K562 (cell line): ENCODE measurements around the gene FRMPD1. TPM values are rescaled to one million over a fixed set of nuclear protein-coding genes. Genes with fewer than 3 reads are reported as not detected.

Experiments used
- EP400 ChIP-seq: fragments of 450-650 bp; IDR thresholded peaks from 2 replicates; pipeline ENCODE4 v1.6.1; 2017; ENCODE audit warnings: antibody characterized with exemption, mild to moderate bottlenecking, moderate library complexity
- FOSL1 ChIP-seq: fragments of 200-800 bp; sonication (Bioruptor generic); conservative IDR thresholded peaks from 2 replicates; pipeline ENCODE4 v1.6.1; 2016; ENCODE audit warnings: missing genetic modification characterization, missing compliant biosample characterization
- GATA2 ChIP-seq: sonication (generic); formaldehyde crosslinking; IDR thresholded peaks from 2 replicates; pipeline ENCODE4 v1.4.0; 2020; ENCODE audit warnings: mild to moderate bottlenecking, missing genetic modification reagents
- MAZ ChIP-seq, 2 experiments: fragments of 450-650 bp in 1 of 2; sonication (generic) in 1 of 2; formaldehyde crosslinking; IDR thresholded peaks in 1 of 2; conservative IDR thresholded peaks in 1 of 2; 2 replicates each; pipeline versions ENCODE4 v1.4.0 to v1.5.0; 2020; ENCODE audit warnings: mild to moderate bottlenecking in 1 of 2, missing genetic modification reagents in 1 of 2
- MXD1 ChIP-seq: fragments of 250-450 bp; sonication (Bioruptor Pico); IDR thresholded peaks from 2 replicates; pipeline ENCODE4 v1.8.0; 2021; ENCODE audit warnings: borderline replicate concordance, mild to moderate bottlenecking, moderate library complexity; ENCODE audit not compliant: poor library complexity, severe bottlenecking
- NR2C1 ChIP-seq, 2 experiments: fragments of 450-650 bp; IDR thresholded peaks; 2 replicates each; pipeline ENCODE4 v1.6.1; 2017; ENCODE audit warnings: mild to moderate bottlenecking in 2 of 2, antibody characterized with exemption in 1 of 2, inconsistent platforms in 1 of 2, missing compliant biosample characterization in 1 of 2, missing genetic modification characterization in 1 of 2
- PHF8 ChIP-seq: fragments of 200-600 bp; sonication (generic); IDR thresholded peaks from 2 replicates; pipeline ENCODE4 v1.6.1; 2012; ENCODE audit warnings: mixed run types, mild to moderate bottlenecking, inconsistent platforms, low read length, moderate library complexity, borderline replicate concordance
- RAD51 ChIP-seq: fragments of 450-650 bp; IDR thresholded peaks from 2 replicates; pipeline ENCODE4 v1.7.1; 2016; ENCODE audit warnings: low read depth, mild to moderate bottlenecking, borderline replicate concordance
- TAF9B ChIP-seq: fragments of 450-650 bp; IDR thresholded peaks from 2 replicates; pipeline ENCODE4 v1.6.1; 2018; ENCODE audit warnings: mild to moderate bottlenecking; ENCODE audit not compliant: partially characterized antibody
- ZNF609 ChIP-seq: sonication (generic); formaldehyde crosslinking; IDR thresholded peaks from 2 replicates; pipeline ENCODE4 v1.8.1; 2023; ENCODE audit warnings: missing genetic modification reagents, mild to moderate bottlenecking, borderline replicate concordance
- ZNF764 ChIP-seq: fragments of 250-450 bp; sonication (Bioruptor Pico); IDR thresholded peaks from 2 replicates; pipeline ENCODE4 v1.4.0; 2020; ENCODE audit warnings: low read depth, mild to moderate bottlenecking, moderate library complexity
- polyA plus RNA-seq, 8 experiments: library from polyadenylated mRNA; depleted of rRNA in 4 of 8; stranded (reverse) in 5 of 8; unstranded in 3 of 8; fragments of >200 nt; fragmentation: Nextera tagmentation in 2 of 8; fragmentation: Illumina TruSeq in 1 of 8; extraction: Ambion mirVana in 2 of 8; extraction: Trizol in 1 of 8; gene quantifications; 2 replicates each; pipeline versions ENCODE4 v1.2.1 to v1.2.3, GENCODE V29; 2011 to 2014; ENCODE audit warnings: inconsistent platforms in 1 of 8, missing spikeins in 1 of 8
- total RNA-seq, 7 experiments: library from RNA; depleted of rRNA in 6 of 7; stranded (reverse); fragments of >200 nt in 6 of 7; fragmentation: Illumina TruSeq in 2 of 7; extraction: Trizol in 2 of 7; gene quantifications; 2 replicates each; pipeline versions ENCODE4 v1.2.1 to v1.2.3, GENCODE V29; 2011 to 2021; ENCODE audit warnings: low replicate concordance in 1 of 7

Gene FRMPD1
- total and polyA plus RNA-seq, 9 of the 15 experiments (the other 6 are each of a cell fraction or from before 2014, with no cell fraction given) = not detected

GRCh38 chr9:37753489-37754190, 102.9 kb downstream of the FRMPD1 start, which contains the start of gene TRMT10B (continued):
- TF ChIP-seq PHF8 (peak; percentile 79), MXD1 (CRISPR knock-in tag) (no peak), MAZ (CRISPR knock-in tag; conservative IDR thresholded peaks at IDR 0.05 in 1 of 2, IDR thresholded peaks at IDR 0.05 in 1 of 2) (peak; percentile 78 to 79), ZNF609 (CRISPR knock-in tag) (no peak), EP400 (peak; percentile 77; the same call in 1 of the 2 replicates), FOSL1 (tag) (no peak), TAF9B (no peak), NR2C1 (IDR thresholded peaks at IDR 0.05) (no peak), NR2C1 (tag; IDR thresholded peaks at IDR 0.05) (0 out of 2 replicates have a peak, but pooled peaks have one; percentile 11), RAD51 (peak; percentile 38; the same call in 1 of the 2 replicates), ZNF764 (no peak), GATA2 (CRISPR knock-in tag) (no peak)
